BLaER1 treated with 17β-estradiol and CSF1 and Interleukin-3, amounts not matched to agents 10 nM and 100 nM (cell line): Measurements from ENCODE around the gene KISS1R.
"Not testable (repeated sequence)": the region's sequence is repeated elsewhere in the genome, so short reads cannot be mapped to it uniquely, and the experiment has no call there.

Experiments used
- H3K27ac ChIP-seq, 11 experiments: shearing (Covaris generic); formaldehyde crosslinking; 2 replicates each; pipeline ENCODE4 v1.8.1; 2022
- H3K27me3 ChIP-seq, 11 experiments: shearing (Covaris generic); formaldehyde crosslinking; 2 replicates each; pipeline ENCODE4 v1.8.1; 2022
- H3K36me3 ChIP-seq, 11 experiments: shearing (Covaris generic); formaldehyde crosslinking; 2 replicates each; pipeline ENCODE4 v1.8.1; 2022
- H3K4me1 ChIP-seq, 10 experiments: shearing (Covaris generic); formaldehyde crosslinking; 2 replicates each; pipeline ENCODE4 v1.8.1; 2022
- H3K4me2 ChIP-seq, 11 experiments: shearing (Covaris generic); formaldehyde crosslinking; 2 replicates each; pipeline ENCODE4 v1.8.1; 2022
- H3K4me3 ChIP-seq, 10 experiments: shearing (Covaris generic); formaldehyde crosslinking; 2 replicates each; pipeline ENCODE4 v1.8.1; 2022
- H3K9ac ChIP-seq, 11 experiments: shearing (Covaris generic); formaldehyde crosslinking; 2 replicates each; pipeline ENCODE4 v1.8.1; 2022
- H3K9me3 ChIP-seq, 11 experiments: shearing (Covaris generic); formaldehyde crosslinking; replicated peaks in 1 of 11; 2 replicates each; pipeline ENCODE4 v1.8.1; 2022
- H4K20me1 ChIP-seq, 11 experiments: shearing (Covaris generic); formaldehyde crosslinking; 2 replicates each; pipeline ENCODE4 v1.8.1; 2022
- Cebpa-rat ChIP-seq, 11 experiments: shearing (Covaris generic); IDR thresholded peaks; 2 replicates each; pipeline ENCODE4 v1.8.1; 2022

Gene KISS1R

DNA sequence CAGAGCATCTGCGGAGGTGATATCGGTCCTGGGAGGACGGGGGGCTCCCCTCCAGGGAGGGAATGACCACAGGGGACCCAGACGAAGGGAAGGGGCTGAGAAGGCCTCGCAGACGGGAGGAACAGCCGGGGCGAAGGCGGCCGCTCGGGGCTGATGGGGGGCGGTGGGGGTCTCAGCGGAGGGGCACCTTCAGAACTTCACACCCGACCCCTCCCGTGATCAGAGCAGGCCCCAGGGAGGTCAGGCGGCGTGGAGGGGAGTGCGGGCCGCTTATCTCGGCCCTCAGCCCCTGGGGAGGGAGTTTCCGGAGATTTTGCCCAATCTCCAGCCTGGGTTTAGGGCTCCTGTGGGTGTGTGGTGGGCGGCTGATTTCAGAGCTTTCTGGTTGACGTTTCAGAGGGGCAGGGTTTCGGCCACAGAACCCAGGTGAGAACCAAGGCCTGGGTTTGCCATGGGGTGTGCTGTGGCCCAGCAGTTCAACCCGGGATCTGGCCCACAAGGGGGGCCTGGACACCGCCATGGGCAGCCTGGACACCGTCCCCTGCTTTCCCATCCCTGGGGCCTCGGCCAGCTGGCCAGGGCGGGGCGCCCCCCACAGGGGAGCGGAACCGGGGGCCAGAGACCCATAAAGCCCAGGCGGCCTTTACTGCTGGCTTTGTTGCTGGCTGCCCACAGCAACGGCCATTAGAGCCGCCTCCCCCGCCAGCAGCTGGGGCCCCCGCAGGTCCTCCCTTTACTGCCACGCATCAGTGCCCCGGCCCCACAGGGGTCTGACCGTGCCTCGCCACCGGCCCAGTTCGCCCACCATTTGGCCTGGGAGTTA, 37.8 kb downstream of the KISS1R start:
- peaks cover 72 to 92% (median 84%) of the 10 kb centered on the region in 10 experiments for H3K4me1 ChIP-seq
- peak overlapping the region; percentile 98 to 100 (median 100) for H3K4me2 ChIP-seq
- H3K27ac ChIP-seq = peak overlapping the region; percentile 54 to 95 (median 91); a peak in 21 of 22 replicates
- H3K27me3 ChIP-seq = no peaks in the 10 kb centered on the region
- H3K9ac ChIP-seq = peak overlapping the region; percentile 79 to 94 (median 86); a peak in 21 of 22 replicates
- no peak for TF ChIP-seq Cebpa-rat (IDR thresholded peaks at IDR 0.05)
- no peaks in the 10 kb centered on the region for H3K9me3 ChIP-seq
- peaks cover 0 to 69% (median 28%) of the 10 kb centered on the region in 11 experiments; a peak in 14 of 22 replicates for H4K20me1 ChIP-seq
- peak overlapping the region in 8 of 10 experiments; percentile 11 to 71 (median 48); a peak in 12 of 20 replicates for H3K4me3 ChIP-seq
- H3K36me3 ChIP-seq = peaks cover 9 to 36% (median 12%) of the 10 kb centered on the region in 11 experiments; a peak in 20 of 22 replicates

DNA sequence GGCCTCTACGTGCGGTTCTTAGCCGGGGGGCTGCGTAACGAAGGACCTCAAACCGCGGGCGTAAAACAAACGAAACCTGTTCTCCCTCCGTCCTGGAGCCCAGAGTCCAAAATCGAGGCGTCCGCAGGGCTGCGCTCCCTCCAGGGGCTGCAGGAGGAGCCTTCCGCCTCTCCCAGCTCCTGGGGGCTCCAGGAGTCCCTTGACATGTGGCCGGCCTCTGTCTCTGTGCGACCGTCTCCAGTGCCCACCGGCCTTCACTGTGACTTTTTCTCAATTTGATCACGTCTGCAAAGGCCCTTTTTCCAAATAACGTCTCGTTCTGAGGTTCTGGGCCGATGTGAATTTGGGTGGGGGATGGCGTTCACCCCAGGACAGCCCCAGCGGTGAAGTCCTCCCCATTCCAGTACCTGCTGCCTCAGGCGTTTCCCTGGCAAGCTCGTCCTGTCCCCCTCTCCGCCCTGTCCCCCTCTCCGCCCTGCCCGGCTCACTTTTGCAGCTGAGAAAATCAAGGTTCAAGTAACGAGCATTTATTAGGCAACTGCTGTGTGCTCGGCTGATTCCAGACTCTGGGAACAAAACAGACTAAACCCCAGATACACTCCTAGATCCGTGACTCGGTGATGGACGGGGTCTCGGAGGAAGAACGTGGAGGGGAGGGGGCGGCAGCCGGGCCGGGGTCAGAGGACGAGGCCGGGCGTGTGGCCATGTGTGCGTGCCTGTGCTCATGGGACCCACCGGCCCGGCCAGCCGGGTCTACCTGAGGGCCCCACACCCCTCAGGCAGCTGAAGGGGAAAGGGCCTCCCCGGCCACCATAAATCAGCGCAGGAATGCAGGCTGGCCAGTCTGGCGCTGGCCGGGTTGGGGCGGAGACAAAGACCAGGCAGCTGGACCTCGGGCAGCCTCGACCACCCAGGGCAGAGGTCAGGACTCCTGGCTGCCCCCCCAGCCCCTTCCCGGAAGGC, 39.0 kb downstream of the KISS1R start:
- TF ChIP-seq Cebpa-rat (IDR thresholded peaks at IDR 0.05) = no peak
- Histone ChIP-seq H3K27ac (peak overlapping the region in 8 of 11 experiments; percentile 20 to 95 (median 92); a peak in 7 of 22 replicates), H3K4me3 (no peak overlapping the region), H3K27me3 (no peaks in the 10 kb centered on the region), H3K4me1 (peaks cover 62 to 86% (median 73%) of the 10 kb centered on the region in 10 experiments), H3K9ac (peak overlapping the region in 7 of 11 experiments; percentile 2 to 94 (median 81); a peak in 7 of 22 replicates), H3K4me2 (peak overlapping the region; percentile 98 to 100 (median 100); a peak in 21 of 22 replicates), H3K9me3 (no peaks in the 10 kb centered on the region), H4K20me1 (peaks cover 6 to 72% (median 35%) of the 10 kb centered on the region in 11 experiments; a peak in 15 of 22 replicates), H3K36me3 (peaks cover 20 to 48% (median 24%) of the 10 kb centered on the region in 11 experiments; a peak in 21 of 22 replicates)

DNA sequence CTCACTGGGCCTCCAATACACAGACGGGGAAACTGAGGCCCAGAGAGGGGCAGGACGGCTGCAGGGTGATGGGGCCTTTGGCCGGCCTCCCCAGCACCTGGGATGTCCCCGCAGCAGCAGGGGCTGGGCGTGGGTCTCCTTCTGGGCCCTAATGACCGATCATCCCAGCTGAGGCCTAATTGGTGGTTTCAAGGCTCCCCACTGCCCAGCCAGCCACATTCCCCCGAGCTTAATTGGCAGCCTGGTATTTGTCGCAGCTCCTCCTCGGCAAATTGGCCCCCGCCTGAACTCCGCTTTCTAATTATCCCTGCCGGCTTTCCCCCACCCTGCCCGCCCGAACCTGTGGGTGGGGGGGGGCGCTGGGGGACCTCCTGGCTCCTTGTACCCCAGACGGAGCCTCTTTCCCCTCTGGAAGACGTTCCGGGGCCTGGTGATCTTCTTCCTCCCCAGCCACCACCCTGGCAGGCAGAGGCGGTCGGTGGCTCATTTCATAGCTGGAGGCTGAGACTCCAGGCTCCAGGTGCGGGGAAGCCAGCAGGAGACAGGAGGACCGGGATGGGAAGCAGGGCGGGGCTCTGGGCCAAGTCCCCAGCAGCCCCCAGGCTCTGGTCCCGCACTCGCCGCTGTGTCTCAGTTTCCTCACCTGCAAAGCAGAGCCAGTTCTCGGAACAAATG, 39.8 kb downstream of the KISS1R start:
- H3K9ac ChIP-seq = peak overlapping the region in 7 of 11 experiments; percentile 6 to 31 (median 24); a peak in 8 of 22 replicates
- H3K27me3 ChIP-seq = no peaks in the 10 kb centered on the region
- peak overlapping the region in 5 of 11 experiments; percentile 20 to 94 (median 23); a peak in 6 of 22 replicates for H3K27ac ChIP-seq
- peaks cover 21 to 56% (median 31%) of the 10 kb centered on the region in 11 experiments; a peak in 21 of 22 replicates for H3K36me3 ChIP-seq
- H4K20me1 ChIP-seq = peaks cover 6 to 71% (median 35%) of the 10 kb centered on the region in 11 experiments; a peak in 15 of 22 replicates
- no peak for TF ChIP-seq Cebpa-rat (IDR thresholded peaks at IDR 0.05)
- H3K4me1 ChIP-seq = peaks cover 54 to 86% (median 69%) of the 10 kb centered on the region in 10 experiments
- no peaks in the 10 kb centered on the region for H3K9me3 ChIP-seq
- peak overlapping the region; percentile 0 to 100 (median 56); a peak in 14 of 22 replicates for H3K4me2 ChIP-seq
- no peak overlapping the region for H3K4me3 ChIP-seq

DNA sequence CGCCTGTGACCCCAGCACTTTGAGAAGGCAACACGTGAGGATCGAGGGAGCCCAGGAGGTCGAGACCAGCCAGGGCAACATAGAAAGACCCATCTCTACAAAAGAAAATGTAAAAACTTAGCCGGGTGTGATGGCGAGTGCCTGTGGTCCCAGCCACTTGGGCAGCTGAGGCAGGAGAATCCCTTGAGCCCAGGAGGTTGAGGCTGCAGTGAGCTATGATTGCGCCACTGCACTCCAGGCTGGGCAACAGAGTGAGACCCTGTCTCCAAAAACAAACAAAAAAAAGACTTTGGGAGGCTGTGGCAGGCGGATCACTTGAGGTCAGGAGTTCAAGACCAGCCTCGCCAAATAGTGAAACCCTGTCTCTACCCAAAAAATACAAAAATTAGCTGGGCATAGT, 40.4 kb downstream of the KISS1R start:
- Histone ChIP-seq H3K36me3 (peaks cover 21 to 62% (median 35%) of the 10 kb centered on the region in 11 experiments; a peak in 21 of 22 replicates), H3K4me1 (peaks cover 47 to 86% (median 66%) of the 10 kb centered on the region in 10 experiments), H4K20me1 (peaks cover 6 to 69% (median 35%) of the 10 kb centered on the region in 11 experiments; a peak in 15 of 22 replicates), H3K27ac (peak overlapping the region in 2 of 11 experiments; percentile 5 to 40; a peak in 4 of 22 replicates), H3K4me2 (peak overlapping the region in 9 of 11 experiments; percentile 0 to 66 (median 51); a peak in 13 of 22 replicates), H3K9ac (peak overlapping the region in 4 of 11 experiments; percentile 6 to 26 (median 20); a peak in 5 of 22 replicates)
- peak in 1 of 11 experiments; percentile 38; a peak in 1 of 22 replicates for TF ChIP-seq Cebpa-rat (IDR thresholded peaks at IDR 0.05)
- not testable (repeated sequence) for H3K9me3 ChIP-seq, H3K4me3 ChIP-seq, H3K27me3 ChIP-seq

DNA sequence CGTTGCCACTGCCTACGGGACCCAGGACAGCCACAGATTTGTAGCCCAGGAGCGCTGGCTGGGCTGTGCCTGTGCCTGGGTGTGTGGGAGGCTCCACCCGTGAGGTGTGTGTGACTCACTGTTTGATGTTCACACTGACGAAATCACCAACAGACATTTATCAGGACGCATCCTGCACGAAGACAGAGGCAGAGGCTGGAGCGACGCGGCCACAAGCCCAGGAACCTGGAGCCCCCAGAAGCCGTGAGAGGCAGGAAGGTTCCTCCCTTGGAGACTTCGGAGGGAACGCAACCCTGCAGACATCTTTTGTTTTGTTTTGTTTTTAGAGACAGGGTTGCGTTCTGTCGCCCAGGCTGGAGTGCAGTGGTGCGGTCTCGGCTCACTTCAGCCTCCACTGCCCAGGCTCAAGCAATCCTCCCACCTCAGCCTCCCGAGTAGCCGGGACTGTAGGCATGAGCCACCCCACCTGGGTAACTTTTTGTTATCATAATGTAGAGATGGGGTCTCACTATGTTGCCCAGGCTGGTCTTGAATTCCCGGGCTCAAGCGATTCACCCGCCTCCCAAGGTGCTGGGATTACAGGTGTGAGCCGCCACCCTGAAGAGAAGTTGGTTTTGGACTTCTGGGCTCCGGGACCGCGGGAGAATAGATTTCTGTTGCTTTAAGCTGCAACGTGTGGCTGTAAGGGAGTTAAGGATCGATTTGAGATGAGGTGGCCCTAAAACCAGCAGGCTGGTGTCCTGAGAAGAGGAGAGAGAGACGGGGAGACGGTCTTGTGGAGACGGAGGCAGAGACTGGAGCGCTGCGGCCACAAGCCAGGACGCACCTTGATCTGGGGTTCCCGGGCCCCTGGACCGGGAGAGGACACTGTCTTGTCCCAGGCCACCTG, 42.1 kb downstream of the KISS1R start:
- 0 out of 22 replicates have a peak overlapping the region, but pooled peaks of 1 of the 11 experiments have one; percentile 8 for H3K27ac ChIP-seq
- no peak for TF ChIP-seq Cebpa-rat (IDR thresholded peaks at IDR 0.05)
- H3K4me2 ChIP-seq = peak overlapping the region in 3 of 11 experiments; percentile 9 to 40 (median 18); a peak in 3 of 22 replicates
- H3K9ac ChIP-seq = no peak overlapping the region
- no peaks in the 10 kb centered on the region for H3K27me3 ChIP-seq
- peaks cover 6 to 84% (median 39%) of the 10 kb centered on the region in 11 experiments; a peak in 15 of 22 replicates for H4K20me1 ChIP-seq
- no peaks in the 10 kb centered on the region for H3K9me3 ChIP-seq
- peaks cover 33 to 78% (median 51%) of the 10 kb centered on the region in 11 experiments for H3K36me3 ChIP-seq
- peaks cover 31 to 77% (median 55%) of the 10 kb centered on the region in 10 experiments for H3K4me1 ChIP-seq
- no peak overlapping the region for H3K4me3 ChIP-seq

DNA sequence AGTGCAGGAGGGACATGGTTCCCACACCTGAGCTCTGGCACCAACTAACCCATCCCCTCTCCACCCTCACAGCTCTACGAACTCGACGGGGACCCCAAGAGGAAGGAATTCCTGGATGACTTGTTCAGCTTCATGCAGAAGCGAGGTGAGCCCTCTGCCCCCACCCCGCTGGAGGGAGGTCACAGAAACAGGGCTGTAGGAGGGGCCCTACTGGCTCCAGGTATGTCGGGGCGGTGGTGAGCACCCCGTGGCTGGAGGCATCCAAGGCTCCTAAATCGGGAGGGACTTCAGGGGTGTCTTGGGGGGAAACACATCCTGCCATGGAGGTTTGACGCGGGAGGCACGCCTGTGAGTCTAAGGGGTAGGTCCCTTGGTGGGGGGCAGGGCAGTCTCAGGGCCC, 42.9 kb downstream of the KISS1R start:
- no peaks in the 10 kb centered on the region for H3K27me3 ChIP-seq
- no peak for TF ChIP-seq Cebpa-rat (IDR thresholded peaks at IDR 0.05)
- H4K20me1 ChIP-seq = peaks cover 6 to 86% (median 39%) of the 10 kb centered on the region in 11 experiments; a peak in 15 of 22 replicates
- H3K4me3 ChIP-seq = no peak overlapping the region
- H3K9me3 ChIP-seq = peaks cover 0 to 4% (median 0%) of the 10 kb centered on the region in 11 experiments; a peak in 1 of 22 replicates
- peaks cover 41 to 86% (median 59%) of the 10 kb centered on the region in 11 experiments for H3K36me3 ChIP-seq
- no peak overlapping the region for H3K27ac ChIP-seq
- peaks cover 23 to 69% (median 47%) of the 10 kb centered on the region in 10 experiments for H3K4me1 ChIP-seq
- H3K9ac ChIP-seq = no peak overlapping the region
- H3K4me2 ChIP-seq = peak overlapping the region in 1 of 11 experiments; percentile 18; a peak in 1 of 22 replicates

DNA sequence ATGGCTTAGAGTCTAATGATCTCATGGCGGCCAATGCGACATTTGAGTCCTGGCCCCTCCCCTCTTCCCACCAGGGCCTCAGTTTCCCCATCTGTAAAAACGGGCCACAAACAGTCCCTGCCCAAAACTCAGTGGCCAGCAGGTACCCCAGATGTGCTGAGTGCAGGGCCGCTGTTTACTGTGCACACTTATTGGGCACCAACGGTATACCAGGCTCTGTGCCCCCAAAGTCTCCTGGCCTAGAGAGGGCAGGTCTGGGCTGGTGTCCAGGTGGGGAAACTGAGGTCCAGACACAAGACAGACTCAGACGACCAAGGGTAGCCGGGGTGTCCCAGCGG, 43.4 kb downstream of the KISS1R start:
- no peak overlapping the region for H3K4me3 ChIP-seq
- peaks cover 0 to 4% (median 0%) of the 10 kb centered on the region in 11 experiments; a peak in 1 of 22 replicates for H3K9me3 ChIP-seq
- peaks cover 17 to 64% (median 42%) of the 10 kb centered on the region in 10 experiments for H3K4me1 ChIP-seq
- no peak overlapping the region for H3K27ac ChIP-seq
- no peaks in the 10 kb centered on the region for H3K27me3 ChIP-seq
- no peak for TF ChIP-seq Cebpa-rat (IDR thresholded peaks at IDR 0.05)
- peaks cover 6 to 80% (median 33%) of the 10 kb centered on the region in 11 experiments; a peak in 14 of 22 replicates for H4K20me1 ChIP-seq
- peaks cover 47 to 87% (median 64%) of the 10 kb centered on the region in 11 experiments for H3K36me3 ChIP-seq
- H3K4me2 ChIP-seq = peak overlapping the region in 2 of 11 experiments; percentile 18 to 65; a peak in 2 of 22 replicates
- peak overlapping the region in 1 of 11 experiments; percentile 45; a peak in 1 of 22 replicates for H3K9ac ChIP-seq
